HG03354 (cell line): ENCODE results near the gene NOX3.
"Not testable (repeated sequence)": the region's sequence is repeated elsewhere in the genome, so short reads cannot be mapped to it uniquely, and the experiment has no call there.

Experiments
- ATAC-seq: cut with Tn5 transposase; IDR thresholded peaks from one replicate; pipeline ENCODE4 v1.9.1; 2021; ENCODE audit warnings: mild to moderate bottlenecking; ENCODE audit not compliant: unreplicated experiment, poor library complexity, severe bottlenecking

NOX3 gene

GRCh38 chr6:155378276-155378675 lies 77.4 kb downstream of the NOX3 start:
- ATAC-seq: no peak

DNA sequence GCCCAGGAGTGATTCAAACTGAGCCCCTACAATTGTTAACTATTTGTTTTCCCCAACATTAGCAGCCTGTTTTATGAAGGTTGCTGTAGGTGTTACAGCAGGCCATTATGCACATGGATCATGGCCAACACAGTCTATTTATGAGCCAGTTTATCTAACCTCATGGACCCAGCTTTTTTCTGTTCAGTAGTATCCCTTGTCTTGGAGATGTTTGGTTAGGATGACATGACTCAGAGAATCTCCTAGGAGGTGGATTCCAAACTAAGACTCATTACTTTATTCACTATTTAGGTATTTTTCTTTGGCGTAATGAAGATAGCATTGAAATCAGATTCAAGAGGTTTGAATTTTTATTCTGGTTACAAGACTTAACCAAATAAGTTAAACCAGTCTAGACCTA lies 78.6 kb downstream of the NOX3 start:
- no peak for ATAC-seq

DNA sequence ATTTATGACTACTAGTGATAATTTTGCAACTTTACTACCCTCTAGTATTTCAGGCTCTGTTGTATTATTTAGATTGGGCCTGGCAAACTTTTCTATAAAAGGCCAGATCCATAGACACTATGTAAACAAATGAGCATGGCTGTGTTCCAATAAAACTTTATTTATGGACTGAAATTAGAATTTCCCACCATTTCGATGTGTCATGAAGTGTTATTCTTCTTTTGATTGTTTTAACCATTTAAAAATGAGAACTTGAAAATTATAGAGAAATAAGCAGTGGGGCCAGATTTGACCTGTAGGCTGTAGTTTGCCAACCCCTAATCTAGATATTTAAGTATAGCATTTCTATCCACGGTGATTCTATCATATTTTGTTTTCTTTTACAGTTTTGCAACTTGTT lies 79.8 kb downstream of the NOX3 start:
- no peak for ATAC-seq

DNA sequence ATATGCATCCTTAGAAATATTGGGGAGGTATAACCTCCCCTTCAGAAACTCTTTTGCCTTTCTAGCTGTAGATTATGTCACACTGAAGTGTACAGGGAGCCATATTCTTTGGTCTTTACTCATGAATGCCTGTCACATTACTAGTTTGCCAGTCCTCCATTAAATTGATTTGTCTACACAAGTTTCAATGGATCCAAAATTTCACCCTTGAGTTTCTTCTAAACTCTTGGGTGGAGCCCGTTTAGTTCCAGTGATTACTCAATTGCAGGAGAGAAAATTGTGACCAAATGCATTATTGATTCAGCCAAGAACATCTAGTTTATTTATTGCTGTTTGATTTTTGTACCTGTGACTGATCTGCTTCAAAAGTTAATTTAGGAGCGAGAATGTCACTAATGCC lies 81.0 kb downstream of the NOX3 start:
- no peak for ATAC-seq

DNA sequence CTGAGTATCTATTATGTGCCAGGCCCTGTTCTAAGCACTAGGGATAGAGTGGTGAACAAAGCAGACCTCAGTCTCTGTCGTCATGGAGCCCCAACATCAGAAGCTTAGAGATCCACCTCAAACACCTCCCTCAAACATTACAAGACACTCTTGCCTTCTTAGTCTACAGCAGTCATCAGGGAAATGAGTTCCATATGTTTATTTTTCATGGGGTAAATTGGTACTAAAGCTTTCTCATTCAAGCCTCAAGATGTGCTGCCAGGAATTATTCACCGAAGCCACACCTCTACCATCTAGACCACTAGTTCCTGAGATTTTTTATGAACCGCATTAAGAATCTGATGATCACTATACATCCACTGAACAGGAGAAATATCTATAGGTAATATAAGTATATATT lies 82.4 kb downstream of the NOX3 start:
- no peak for ATAC-seq

DNA sequence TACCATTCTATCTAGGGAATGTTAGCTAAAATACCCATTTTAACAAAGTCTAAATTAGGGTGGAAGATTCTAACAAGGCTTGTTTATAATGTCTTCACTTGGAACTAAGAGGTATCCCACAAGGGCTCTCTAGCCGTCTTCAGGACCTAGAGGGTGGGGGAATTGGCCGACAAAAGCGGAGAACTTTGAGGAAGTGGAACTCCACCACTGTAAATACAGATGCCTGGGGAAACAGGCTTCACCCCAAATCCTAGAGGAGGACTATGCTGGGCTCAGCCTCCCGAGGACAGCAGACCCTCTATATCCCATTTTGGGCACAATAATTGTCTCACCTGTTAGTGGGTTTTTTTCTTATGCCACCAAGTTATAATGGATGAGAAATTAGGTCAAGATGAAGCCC lies 83.4 kb downstream of the NOX3 start:
- ATAC-seq: no peak

GRCh38 chr6:155371230-155371629 lies 84.4 kb downstream of the NOX3 start:
- ATAC-seq: no peak

- ATAC-seq: no peak
Measured at GRCh38 chr6:155366325-155366724, 89.3 kb downstream of the NOX3 start.

DNA sequence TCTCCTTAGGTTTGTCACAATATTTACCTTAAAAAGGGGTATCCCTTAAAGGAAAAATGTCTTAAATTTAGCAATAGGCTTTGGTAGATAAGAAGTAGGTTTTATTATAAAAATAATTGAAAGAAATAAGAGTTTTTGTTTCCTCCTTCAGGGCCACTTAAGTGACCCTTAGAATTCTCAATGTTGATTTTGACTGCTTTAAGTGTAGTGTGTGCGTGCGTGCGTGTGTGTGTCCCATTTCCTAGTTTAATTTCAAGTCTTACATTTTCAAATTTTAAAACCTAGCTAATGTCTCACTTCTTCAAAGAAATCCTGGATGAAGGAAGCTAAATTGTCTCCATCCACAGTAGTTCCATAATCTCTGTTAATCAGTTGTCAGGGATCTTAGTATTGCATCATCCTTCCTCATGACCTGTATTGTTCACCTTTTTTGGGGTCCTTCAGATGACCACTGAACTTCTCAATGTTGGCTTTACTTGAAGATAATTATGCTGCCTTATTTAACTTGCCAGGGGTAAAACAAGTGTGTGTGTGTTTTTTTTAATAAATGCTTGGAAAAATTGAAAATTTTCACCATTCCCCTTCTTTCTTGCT lies 90.7 kb downstream of the NOX3 start:
- no peak for ATAC-seq

DNA sequence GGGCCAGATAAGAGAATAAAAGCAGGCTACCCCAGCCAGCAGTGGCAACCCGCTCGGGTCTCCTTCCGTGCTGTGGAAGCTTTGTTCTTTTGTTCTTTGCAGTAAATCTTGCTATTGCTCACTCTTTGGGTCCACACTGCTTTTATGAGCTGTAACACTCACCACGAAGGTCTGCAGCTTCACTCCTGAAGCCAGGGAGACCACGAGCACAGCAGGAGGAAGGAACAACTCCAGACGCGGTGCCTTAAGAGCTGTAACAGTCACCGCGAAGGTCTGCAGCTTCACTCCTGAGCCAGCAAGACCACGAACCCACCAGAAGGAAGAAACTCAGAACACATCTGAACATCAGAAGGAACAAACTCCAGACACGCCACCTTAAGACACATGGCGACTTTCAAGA lies 91.6 kb downstream of the NOX3 start:
- ATAC-seq: not testable (repeated sequence)

- ATAC-seq: not testable (repeated sequence)
Measured at GRCh38 chr6:155362968-155363632, 92.5 kb downstream of the NOX3 start.

GRCh38 chr6:155354167-155354566 lies 101.5 kb downstream of the NOX3 start:
- no peak for ATAC-seq

- no peak for ATAC-seq
Measured at GRCh38 chr6:155352811-155353210, 102.8 kb downstream of the NOX3 start.

DNA sequence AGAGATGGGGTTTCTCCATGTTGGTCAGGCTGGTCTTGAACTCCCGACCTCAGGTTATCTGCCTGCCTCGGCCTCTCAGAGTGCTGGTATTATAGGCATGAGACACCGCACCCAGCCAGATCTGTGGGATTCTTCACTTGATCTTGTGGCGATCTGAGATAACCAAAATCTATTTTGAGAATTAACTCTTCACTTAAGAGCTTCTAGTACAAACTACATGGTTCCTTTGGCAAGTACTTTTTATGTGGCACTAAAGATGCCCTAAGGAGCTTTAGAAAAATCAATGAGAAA lies 103.6 kb downstream of the NOX3 start:
- ATAC-seq: no peak

DNA sequence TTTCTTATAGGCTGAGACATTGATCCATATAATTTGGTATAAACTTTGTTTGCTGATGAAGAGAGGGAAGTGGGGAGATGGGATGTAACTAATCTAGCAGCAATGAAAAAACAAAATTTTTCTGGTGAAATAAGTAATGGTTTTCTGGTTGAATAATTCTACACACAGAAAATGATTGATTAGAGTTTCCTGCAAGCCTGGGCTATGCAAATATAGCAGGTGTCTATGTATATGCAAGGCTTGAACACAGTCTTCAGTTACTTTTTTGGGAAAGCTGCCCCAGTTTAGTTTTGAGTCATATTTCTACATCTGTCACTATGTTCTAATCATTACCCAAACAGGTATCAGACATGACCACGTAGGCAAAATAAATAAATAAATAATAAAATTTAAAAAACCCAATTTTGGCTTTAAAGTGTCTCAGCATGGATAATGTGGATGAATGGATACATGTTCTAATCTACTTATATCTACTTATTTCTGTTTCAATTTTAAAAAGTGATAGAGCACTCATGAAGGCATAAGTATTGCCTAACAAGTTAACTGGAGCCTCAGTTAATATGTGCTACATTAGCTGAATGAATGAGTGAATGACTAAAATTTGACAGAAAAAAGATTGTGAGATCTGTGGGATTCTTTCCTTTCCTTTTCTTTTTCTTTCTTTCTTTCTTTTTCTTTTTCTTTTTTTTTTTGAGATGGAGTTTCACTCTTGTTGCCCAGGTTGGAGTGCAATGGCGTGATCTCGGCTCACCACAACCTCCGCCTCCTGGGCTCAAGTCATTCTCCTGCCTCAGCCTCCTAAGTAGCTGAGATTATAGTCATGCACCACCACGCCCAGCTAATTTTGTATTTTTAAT lies 104.1 kb downstream of the NOX3 start:
- peak; percentile 96 for ATAC-seq

DNA sequence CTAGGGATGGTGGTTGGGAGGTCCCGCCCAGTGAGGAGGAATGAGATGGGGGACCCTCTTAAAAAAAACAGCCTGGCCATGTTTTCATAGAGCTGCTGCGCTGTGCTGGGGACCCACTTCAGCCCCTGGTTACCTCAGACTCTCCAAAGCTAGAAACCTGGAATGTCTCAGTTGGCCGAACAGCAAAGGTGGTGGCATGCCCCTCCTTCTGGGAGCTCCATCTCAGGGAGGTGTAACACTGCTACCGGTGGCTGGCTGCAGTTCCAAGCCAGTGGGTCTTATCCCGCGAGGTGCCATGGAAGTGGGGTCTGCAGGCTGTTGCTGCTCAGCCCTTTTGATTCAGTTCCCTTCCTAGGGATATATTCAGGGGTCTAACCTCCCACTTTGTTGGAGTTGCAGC lies 105.7 kb downstream of the NOX3 start:
- ATAC-seq: no peak

- no peak for ATAC-seq
Measured at GRCh38 chr6:155349129-155349528, 106.5 kb downstream of the NOX3 start.

- no peak for ATAC-seq
Measured at GRCh38 chr6:155347800-155348199, 107.8 kb downstream of the NOX3 start.

DNA sequence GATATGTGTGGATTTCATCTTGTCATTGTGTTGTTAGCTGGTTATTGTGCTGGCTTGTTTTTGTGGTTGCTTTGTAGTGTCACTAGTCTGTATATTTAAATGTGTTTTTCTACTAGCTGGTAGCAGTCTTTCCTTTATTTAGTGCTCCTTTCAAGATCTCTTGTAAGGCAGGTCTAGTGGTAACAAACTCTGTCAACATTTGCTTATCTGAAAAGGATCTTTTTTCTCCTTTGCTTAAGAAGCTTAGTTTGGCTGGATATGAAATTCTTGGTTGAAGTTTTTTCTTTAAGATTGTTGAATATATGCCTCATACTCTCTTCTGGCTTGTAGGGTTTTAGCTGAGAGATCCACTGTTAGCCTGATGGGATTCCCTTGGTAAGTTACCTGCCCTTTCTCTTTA lies 108.7 kb downstream of the NOX3 start:
- no peak for ATAC-seq
